NCI-H2227 (cell line): Measurements from ENCODE around the gene PTN.

Source experiments
- DNase-seq: peaks from one replicate; lab custom pipeline; 2025; ENCODE audit not compliant: unreplicated experiment; lab: John Stamatoyannopoulos, UW

Gene PTN

GRCh38 chr7:137343281-137343841, at the start of gene PTN:
Gene PTN (minus strand): TSS chr7:137343733. CDS start chr7:137254973, 88,760 bp downstream.
- peak; percentile 63 for DNase-seq

GRCh38 chr7:137390076-137390475, 46.5 kb upstream of the PTN start:
- no peak for DNase-seq

GRCh38 chr7:137388916-137389315, 45.4 kb upstream of the PTN start:
- no peak for DNase-seq

GRCh38 chr7:137386966-137387365, 43.4 kb upstream of the PTN start:
- no peak for DNase-seq

- DNase-seq = no peak
Measured at GRCh38 chr7:137381045-137381444, 37.5 kb upstream of the PTN start.

GRCh38 chr7:137373507-137373906, 30.0 kb upstream of the PTN start:
- DNase-seq = no peak

GRCh38 chr7:137371616-137372015, 28.1 kb upstream of the PTN start:
- DNase-seq = no peak

GRCh38 chr7:137366995-137367394, 23.5 kb upstream of the PTN start:
- DNase-seq = no peak

GRCh38 chr7:137363683-137364082, 20.1 kb upstream of the PTN start:
- DNase-seq = no peak

- peak; percentile 9 for DNase-seq
Measured at GRCh38 chr7:137360087-137360679, 16.6 kb upstream of the PTN start.

GRCh38 chr7:137354961-137355360, 11.4 kb upstream of the PTN start:
- DNase-seq = no peak

- no peak for DNase-seq
Measured at GRCh38 chr7:137354396-137354795, 10.9 kb upstream of the PTN start.

GRCh38 chr7:137351941-137352340, 8.4 kb upstream of the PTN start:
- no peak for DNase-seq

- DNase-seq = no peak
Measured at GRCh38 chr7:137345799-137346449, 2.4 kb upstream of the PTN start.

- no peak for DNase-seq
Measured at GRCh38 chr7:137342828-137343261, 688 bp downstream of the PTN start.

- peak; percentile 34 for DNase-seq
Measured at GRCh38 chr7:137342265-137342664, 1.3 kb downstream of the PTN start.

- DNase-seq = no peak
Measured at GRCh38 chr7:137337902-137338301, 5.6 kb downstream of the PTN start.

GRCh38 chr7:137335814-137336213, 7.7 kb downstream of the PTN start:
- no peak for DNase-seq

GRCh38 chr7:137331378-137331777, 12.2 kb downstream of the PTN start:
- no peak for DNase-seq

- DNase-seq = no peak
Measured at GRCh38 chr7:137329411-137329810, 14.1 kb downstream of the PTN start.

GRCh38 chr7:137328373-137329120, 15.0 kb downstream of the PTN start:
- peak; percentile 9 for DNase-seq

GRCh38 chr7:137325927-137326326, 17.6 kb downstream of the PTN start:
- DNase-seq = no peak
